ENCODE measurements around the gene STAG2.

DNA sequence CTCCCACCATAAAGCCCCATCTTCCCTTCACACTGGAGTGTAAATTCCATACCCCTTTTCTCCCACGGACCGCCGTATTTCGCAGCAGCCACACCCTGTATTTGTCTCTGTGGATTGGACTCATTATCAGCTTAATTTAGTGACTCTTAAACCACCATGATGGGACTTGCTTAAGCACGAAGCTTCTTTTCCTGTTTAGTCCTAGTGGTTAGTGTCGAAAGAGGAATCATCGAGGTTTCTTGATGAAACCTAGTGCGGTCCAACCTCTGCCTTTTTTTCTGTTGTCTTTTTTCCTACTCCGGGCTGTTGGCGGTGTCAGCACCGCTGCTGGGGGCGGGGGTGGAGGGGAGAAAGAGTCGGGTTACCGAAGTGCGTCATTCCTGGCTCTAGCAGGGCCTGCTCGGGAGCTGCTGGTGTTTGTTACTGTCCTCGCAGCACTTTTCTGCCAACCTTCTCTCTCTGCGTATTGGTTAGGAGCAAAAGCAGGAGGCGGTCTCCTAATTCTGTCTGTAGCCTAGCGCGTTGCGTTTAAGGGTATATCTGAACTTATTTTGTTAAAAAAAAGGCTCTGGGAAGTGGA, 1.4 kb downstream of the STAG2 start:
- TF ChIP-seq FOXM1 (IDR thresholded peaks at IDR 0.05; ENCODE audit: borderline replicate concordance) (no peak), FOXA1 (IDR thresholded peaks at IDR 0.05) (no peak), TARDBP (IDR thresholded peaks at IDR 0.05) (no peak), SUZ12 (IDR thresholded peaks at IDR 0.05) (no peak), SP1 (IDR thresholded peaks at IDR 0.05) (no peak), ARNT (IDR thresholded peaks at IDR 0.05) (no peak), FOXK2 (IDR thresholded peaks at IDR 0.05) (no peak), L3MBTL2 (conservative IDR thresholded peaks at IDR 0.05) (peak; percentile 48; the same call in 1 of the 2 replicates), BHLHE40 (IDR thresholded peaks at IDR 0.05; ENCODE audit: borderline replicate concordance) (no peak), LEF1 (IDR thresholded peaks at IDR 0.05; ENCODE audit: borderline replicate concordance) (no peak), ZNF384 (IDR thresholded peaks at IDR 0.05) (peak; percentile 45; the same call in 1 of the 2 replicates), CTBP1 (IDR thresholded peaks at IDR 0.05; ENCODE audit: borderline replicate concordance) (peak; percentile 64; the same call in 1 of the 2 replicates), HDGF (IDR thresholded peaks at IDR 0.05; ENCODE audit: borderline replicate concordance) (no peak), NFRKB (IDR thresholded peaks at IDR 0.05) (no peak)

All from HEK293T (cell line).